ENCODE measurements around the gene KCNIP3.

Gene KCNIP3

DNA sequence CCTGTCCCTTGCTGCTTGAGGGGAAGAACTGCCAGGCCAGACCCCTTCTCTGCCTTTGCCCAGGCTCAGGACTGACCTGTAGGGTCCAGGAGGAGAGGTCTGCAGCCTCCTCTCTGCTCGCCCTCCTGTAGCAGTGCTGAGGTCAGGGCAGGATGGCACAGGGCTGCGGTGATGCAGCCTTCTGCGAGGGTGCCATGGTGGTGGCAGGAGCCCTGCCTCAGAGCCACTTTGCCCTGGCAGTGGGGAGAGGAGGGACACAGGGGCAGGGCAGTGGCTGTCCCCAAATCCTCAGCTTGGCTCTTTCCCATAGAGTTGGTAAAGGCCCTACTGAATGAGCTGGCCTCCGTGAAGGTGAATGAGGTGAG lies 22.0 kb upstream of the KCNIP3 start:
- DNase-seq = no peak

DNA sequence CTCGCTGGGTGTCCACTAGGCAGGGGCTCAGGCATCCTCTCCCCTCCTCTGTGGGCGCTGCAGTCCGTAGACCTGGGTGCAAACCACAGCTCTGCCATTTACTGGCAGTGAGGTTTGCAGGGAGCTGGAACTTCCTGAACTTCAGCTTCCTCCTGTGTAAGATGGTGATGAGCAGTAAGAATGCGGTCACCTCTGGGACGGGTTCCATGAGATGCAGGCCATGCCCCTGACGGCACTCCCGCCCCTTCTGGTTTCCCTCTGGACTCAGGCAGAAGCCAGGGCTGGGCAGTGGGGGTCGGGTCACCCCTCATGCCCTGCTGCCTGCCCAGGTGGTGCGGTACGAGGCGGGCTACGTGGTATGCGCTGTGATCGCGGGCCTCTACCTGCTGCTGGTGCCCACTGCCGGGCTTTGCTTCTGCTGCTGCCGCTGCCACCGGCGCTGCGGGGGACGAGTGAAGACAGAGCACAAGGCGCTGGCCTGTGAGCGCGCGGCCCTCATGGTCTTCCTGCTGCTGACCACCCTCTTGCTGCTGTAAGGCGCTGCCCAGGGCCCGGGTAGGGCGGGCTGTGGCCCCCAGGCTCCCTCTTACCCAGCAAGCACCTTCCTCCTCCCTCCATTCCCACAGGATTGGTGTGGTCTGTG lies 21.4 kb upstream of the KCNIP3 start:
- DNase-seq = peak; percentile 17 to 34

DNA sequence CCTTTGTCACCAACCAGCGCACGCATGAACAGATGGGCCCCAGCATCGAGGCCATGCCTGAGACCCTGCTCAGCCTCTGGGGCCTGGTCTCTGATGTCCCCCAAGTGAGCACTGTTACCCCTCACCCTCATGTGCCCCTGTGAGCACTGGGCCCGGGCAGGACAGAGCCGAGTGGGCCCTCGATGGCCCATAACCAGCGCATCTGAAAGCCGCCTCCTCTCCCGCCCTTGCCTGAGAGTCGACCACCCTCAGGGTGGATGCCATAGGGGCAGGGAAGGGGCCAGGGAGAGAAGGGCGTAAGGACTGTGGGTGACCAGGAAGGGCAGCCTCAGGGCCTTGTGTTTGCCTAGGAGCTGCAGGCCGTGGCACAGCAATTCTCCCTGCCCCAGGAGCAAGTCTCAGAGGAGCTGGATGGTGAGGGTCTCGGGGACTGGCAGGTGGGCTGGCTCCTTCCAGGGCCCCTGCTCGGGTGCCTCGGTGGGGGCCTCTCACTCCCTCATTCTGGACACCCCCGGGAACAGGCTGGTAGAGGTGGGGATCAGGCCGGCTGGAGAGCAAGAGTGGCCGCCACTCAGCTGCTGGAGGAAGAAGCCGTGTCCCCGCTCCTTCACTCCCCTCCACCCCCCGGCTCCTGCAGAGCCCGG lies 20.8 kb upstream of the KCNIP3 start:
- DNase-seq = no peak

DNA sequence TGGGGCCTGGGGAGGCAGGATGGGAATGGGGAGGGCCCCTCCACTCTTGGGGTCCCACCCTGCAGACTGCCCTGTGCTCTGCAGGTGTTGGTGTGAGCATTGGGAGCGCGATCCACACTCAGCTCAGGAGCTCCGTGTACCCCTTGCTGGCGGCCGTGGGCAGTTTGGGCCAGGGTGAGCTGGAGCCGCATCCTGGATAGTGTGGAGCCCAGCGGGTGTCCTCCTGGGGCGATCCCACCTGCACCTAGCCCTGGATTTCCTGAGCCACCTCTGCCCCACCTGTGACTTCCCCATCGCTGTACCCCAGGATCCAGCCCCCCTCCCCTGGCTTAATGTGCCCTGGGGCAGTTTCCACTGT lies 20.3 kb upstream of the KCNIP3 start:
- DNase-seq = no peak

DNA sequence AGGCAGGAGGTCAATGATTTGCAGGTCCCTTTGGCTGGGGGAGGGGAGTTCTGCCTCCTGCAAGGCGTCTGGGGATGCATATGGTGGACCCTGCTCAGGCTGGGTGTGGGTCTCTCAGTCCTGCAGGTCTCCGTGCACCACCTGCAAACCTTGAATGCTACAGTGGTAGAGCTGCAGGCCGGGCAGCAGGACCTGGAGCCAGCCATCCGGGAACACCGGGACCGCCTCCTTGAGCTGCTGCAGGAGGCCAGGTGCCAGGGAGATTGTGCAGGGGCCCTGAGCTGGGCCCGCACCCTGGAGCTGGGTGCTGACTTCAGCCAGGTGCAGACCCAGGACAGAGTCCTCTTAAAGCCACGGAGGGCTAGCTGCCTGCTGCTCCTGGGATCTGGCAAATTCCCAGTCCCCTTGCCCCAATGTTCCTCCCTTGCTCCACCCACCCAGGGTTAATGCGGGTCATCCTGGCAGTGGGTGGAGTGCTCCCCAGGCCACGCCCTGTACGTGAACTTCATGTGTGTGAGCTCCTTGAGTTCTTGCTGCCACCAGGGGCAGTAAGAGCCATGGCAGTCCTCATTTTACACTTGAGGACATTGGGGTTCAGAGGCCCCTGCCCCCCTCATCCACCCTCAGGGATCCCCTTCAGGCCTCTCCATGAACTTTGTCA lies 19.8 kb upstream of the KCNIP3 start:
- no peak for DNase-seq

DNA sequence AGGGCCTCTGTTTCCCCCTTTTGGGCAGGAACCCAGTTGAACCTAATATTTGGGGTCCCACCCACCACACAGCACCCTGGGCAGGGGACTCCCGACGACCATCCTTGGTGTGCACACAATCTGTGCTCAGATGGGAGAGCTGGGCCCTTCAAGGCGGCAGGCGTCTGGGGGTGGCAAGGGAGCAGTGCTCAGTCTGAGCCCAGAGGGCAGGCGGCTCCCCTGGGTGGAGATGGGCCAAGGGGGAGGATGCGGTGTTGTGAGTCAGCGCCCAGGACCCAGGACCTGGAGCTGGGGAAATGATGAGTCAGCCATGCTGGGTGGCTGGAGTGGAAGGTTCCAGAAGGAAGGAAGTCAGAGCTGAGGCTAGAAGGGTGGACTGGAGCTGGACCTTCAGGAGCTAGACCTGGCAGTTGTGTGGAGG lies 19.1 kb upstream of the KCNIP3 start:
- DNase-seq = no peak

DNA sequence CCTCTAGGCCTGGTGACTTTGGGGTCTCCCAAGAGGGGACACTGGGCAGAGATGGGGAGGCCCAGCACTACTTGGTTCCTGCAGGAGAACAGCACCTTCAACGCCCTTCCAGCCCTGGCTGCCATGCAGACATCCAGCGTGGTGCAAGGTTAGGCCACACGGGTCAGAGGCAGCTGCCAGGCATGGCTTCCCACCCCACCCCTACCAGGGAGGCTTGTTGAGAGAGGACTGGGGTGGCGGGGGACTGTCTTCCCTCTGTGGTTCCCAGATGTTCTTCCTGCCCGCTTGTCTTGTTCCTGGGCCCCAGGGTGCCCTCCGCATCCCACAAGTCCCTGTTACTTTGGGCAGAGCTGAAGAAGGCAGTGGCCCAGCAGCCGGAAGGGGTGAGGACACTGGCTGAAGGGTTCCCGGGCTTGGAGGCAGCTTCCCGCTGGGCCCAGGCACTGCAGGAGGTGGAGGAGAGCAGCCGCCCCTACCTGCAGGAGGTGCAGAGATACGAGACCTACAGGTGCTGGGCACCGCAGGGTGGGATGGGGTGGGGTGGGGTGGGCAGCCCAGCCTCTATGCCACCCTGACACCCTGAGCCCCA lies 18.4 kb upstream of the KCNIP3 start:
- no peak for DNase-seq

DNA sequence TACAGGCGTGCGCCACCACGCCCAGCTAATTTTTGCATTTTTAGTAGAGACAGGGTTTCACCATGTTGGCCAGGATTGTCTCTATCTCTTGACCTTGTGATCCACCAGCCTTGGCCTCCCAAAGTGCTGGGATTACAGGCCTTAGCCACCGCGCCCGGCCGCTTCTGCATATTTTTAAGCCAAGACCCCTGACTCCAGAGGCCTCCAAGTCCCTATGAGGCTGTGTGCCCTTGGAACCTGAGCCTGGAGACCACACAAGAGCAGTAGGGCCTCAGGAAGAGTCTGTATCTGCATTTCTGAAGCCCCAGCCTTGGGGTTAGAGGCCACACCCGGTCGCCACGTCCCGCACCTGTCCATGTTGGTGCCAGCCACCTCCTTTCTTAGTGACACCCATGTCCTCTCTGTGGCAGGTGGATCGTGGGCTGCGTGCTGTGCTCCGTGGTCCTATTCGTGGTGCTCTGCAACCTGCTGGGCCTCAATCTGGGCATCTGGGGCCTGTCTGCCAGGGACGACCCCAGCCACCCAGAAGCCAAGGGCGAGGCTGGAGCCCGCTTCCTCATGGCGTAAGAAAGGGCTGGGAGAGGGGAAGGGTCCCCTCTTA lies 17.6 kb upstream of the KCNIP3 start:
- no peak for DNase-seq

DNA sequence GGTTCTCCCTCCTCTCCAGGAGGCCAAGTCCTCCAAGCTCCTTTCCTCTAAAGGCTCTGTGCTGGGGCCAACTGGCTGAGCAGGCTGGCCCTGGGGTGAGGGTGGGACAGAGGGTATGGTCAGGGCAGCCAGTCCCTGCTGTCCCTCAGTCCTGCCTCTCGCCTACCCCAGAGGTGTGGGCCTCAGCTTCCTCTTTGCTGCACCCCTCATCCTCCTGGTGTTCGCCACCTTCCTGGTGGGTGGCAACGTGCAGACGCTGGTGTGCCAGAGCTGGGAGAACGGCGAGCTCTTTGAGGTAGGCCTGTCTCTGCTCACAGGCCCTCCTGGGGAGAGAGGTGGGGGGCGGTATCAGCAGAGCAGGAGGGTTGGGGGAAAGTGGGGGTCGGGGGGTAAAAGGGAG lies 16.1 kb upstream of the KCNIP3 start:
- no peak for DNase-seq

DNA sequence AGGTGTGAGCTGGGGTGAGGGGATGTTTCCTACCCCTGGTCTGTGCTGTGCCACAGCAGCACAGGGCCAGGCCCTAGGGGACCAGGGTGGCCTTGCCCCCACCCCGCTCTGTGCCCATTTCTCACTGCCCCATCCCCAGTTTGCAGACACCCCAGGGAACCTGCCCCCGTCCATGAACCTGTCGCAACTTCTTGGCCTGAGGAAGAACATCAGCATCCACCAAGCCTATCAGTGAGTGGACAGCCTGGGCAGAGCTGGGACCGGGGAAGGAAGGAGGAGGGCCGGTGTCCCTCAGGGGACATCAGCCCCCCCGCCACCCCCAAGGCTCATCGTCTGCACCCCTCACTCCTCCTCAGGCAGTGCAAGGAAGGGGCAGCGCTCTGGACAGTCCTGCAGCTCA lies 15.4 kb upstream of the KCNIP3 start:
- no peak for DNase-seq

DNA sequence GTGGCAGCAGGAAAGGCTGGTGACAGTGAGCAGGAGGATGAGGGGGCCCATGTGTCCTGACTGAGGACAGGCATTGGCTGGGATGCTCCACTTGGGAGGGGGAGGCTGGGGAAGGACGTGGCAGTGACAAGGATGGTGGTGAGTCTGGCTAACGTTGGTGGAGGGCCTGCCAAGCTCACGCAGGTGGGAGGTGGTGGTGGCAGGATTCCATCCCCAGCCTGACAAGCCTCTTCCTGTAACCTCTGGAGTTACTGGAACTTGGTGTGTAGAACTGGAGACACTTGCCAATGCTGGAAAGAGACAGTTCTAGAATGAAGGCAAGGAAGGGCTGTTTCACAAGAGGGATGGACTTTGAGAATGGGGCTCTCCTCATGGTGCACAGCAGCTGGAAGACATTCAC lies 14.7 kb upstream of the KCNIP3 start:
- DNase-seq = no peak

DNA sequence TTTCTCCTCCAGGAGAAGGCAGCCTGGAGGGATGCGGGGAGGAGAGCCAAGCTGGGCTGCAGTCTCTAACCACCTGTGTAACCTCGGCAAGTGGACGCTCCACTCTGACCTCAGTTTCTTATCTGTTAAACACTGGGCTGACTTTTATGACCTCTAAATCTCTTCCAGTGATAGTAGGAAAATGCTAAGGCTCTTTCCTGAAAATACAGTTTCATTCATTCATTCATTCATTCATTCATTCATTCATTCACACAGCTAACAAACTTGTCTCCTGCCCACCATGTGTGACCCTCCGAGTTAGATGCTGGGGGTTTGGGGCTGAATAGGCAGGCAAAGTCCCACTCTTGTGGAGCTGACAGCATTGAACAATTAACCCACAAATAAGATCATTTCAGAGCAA lies 13.6 kb upstream of the KCNIP3 start:
- DNase-seq = no peak

DNA sequence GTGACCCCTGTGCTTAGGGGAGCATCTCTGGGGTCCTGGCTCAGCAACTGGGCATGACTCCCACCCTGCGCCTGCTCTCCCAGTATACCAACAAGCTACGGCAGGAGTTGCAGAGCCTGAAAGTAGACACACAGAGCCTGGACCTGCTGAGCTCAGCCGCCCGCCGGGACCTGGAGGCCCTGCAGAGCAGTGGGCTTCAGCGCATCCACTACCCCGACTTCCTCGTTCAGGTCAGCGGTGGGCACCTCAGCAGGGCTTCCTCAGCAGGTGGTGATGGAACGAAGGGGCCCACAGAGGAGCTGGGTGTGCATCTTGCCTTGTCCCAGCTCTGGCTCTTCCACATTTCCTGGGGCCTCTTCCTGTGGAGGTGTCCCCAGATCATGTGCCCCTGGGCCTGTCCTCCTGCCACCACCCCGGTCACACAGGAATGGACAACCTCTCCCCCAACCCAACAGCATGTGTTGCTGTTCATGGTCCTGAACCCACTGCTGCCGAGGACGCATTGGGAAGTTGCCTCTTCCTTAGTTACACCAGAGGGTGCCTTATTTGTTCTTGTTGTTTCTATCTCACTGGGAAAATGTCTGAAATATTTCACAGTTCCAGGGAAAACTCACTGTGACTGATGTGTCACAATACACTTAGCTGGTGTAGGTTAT lies 12.1 kb upstream of the KCNIP3 start:
- DNase-seq = peak in 1 of 2 experiments; percentile 0

DNA sequence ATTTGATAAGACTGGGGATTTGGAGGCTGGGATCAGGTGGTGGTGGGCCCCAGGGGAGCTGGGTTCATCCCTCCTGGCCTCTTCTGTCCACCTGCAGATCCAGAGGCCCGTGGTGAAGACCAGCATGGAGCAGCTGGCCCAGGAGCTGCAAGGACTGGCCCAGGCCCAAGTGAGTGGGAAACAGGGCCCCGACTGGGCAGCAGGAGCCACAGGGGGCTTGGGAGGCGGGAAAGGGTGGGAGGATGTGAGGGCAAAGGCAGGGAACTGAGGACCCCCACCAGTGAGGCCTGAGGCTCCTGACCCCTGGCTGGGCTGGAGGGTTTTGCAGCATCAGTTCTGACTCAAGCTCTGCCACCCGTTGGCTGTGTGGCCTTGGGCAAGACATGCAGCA lies 11.6 kb upstream of the KCNIP3 start:
- no peak for DNase-seq

DNA sequence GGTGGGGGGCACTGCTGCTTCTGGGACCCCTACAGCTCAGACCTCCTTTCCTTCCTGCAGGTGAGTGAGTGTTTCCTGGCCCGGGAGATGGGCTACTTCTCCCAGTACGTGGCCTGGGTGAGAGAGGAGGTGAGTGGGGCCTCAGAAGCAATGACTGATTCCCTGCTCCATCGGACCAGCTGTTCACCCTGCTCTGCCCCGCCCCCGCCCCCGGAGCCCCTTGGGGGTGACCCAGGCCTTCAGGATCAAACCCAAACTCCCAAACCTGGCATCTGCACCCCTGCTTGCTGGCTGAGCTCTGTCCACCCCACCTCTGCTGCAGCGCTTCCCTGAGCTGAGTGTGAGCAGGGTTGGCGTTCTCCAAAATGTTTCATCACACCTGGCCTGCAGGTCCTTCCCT lies 9.8 kb upstream of the KCNIP3 start:
- DNase-seq = no peak

DNA sequence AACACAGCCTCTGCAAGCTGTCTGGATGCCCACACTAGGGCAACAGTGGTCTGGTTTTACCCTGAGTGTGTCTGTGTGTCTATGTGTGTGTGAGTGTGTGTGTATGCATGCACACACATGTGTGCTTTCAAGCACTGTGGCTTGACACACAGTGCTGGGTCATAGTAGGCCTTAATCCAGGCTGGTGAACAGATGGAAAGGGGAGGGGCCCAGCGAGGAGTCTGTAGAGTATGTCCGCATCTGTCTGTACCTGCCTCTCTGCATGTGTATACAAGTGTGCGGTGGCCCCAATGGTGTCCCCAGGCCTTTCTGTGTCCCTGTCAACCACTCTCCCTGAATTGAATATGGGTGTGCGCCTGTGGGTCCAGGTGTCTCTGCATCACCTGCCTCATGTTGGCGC lies 9.3 kb upstream of the KCNIP3 start:
- no peak for DNase-seq

DNA sequence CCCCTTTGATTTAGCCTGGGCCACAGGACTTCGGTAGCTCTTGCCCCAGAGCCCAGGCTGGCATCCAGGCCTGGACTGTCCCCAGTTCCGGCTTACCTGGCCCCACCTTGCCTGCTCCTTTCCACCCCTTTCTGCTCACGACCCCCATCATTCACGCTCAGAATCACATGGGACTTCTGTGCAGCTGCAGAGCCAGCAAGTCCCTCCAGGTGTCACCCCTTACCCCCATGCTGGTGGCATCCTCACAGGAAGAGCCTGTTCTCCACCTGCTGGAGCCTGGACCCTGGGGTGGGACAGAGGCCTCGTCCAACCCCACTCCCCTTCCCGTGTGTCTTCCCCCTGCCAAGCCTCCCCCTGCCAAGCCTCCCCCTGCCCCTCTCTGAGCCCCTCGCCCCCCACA lies 7.9 kb upstream of the KCNIP3 start:
- DNase-seq = no peak

DNA sequence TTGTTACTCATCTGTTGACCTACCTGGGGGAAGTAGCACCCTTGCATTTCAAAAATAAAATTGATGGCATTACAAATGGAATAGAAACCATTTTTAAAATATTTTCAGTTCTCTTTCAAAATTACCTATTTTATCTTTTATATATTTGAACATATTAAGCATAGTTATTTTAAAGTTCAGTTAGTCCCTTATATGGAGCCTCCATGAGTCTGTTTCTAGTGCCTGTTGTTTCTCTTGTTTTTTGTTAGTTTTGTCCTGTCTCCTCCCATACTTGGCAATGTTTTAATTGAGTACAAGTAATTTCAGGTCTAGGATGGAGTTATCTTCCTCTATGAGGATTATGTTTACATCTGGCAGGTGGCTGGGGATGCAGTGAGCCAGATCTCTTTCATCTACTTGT lies 5.9 kb upstream of the KCNIP3 start:
- no peak for DNase-seq

DNA sequence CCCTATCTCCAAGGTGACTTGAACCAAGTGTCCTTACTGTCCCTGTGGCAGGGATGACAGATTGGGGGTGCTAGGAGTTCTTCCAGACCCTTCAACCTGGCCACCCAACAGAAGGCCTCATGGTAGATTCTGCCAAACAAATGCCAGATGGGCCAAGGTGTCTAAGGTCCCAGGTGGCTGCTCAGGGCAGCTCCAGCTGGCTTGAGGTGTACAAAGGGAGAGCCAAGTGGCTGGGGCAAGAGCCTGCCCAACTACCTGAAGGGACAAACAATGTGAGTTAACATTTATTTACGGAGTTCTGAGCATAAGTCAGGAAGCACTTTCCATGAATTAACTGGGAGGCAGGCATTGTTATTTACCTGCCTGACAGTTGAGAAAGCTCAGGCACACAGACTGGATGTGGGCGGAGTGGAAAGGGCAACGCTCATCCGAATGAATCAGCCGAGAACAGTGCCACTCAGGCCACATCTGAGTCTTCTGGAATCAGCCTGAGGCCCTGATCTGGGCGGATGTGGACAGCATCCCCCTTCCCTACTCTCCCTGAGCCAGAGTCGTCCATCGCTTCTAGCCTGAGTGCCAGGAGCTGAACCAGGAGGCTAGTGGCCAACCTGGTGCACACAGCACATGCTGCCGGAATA lies 4.4 kb upstream of the KCNIP3 start:
- DNase-seq = no peak

DNA sequence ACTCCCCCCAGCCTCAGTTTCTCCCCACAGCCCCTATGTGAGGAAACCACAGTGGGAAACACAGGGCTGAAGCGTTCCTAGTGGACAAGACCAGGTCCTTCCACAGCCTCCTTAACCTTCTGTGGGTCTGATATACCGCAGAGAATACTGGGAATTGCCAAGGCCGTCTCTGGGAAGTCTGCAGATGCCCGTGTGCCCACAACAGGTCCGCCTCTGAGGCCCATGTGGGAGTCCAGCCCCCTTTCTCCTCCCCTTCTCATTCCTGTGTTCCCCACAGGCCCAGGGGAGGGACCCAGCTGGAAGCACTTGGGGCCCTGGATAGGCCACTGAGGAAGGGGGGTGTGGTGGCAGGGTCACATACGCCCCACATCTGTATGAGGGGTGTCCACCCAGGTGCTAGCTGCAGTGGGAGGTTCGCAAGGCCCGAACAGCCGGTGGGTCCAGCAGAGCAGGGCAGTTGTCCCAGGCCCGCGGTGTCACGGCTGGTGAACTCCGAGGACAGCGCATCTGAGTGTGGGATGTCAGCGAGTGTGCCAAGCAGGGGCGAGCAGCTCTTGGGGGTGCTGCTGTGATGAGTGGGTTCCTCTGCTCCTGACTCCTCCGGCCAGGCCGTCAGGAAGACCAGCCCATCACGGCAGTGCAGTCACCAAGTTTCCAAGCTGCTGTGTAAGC lies 2.4 kb upstream of the KCNIP3 start:
- DNase-seq = no peak

DNA sequence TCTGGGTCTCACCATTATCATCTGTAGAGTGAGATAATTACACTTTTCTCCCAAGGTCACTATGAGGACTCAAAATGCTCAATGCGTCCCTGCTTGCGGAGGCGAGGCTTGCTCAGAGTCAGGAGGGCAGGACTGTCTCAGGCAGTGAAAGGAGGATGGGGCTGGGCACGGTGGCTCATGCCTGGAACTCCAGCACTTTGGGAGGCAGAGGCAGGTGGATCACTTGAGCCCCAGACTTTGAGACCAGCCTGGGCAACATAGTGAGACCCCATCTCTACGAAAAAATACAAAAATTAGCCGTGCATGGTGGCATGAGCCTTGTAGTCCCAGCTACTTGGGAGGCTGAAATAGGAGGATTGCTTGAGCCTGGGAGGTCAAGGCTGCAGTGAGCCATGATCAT lies 1.8 kb upstream of the KCNIP3 start:
- no peak for DNase-seq

DNA sequence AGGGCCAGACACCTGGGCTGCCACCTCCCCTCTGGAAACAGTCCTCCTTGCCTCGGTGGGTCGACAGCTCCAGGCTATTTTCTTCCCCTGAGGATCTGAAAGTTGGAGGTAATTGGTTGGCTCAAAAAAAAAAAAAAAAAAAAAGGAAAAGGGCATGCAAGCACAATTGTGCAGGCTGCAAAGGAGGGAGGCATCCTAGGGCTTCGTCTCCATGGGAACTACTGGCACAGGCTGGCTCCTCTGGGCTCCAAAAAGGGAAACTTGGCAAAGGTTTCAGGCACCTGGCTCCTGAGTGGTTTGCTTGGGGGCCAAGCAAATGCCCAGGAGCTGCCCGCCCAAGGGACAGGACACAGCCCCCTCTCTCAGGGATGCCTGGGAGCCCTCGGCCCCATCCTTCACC lies 1.1 kb upstream of the KCNIP3 start:
- DNase-seq = no peak

Measured in Kasumi-1 (cell line).